Chondrocyte (in vitro differentiated cells): ENCODE measurements around the gene RPP25L. TPM values are rescaled to one million over a fixed set of nuclear protein-coding genes. Genes with fewer than 3 reads are reported as not detected.

ENCODE experiments used
- DNase-seq: peaks from one replicate; pipeline ENCODE4 v3.0.0; 2021; ENCODE audit warnings: mixed read lengths, low spot score
- H3K27ac Mint-ChIP-seq: one replicate; pipeline ENCODE4 v1.8.0; 2021; ENCODE audit warnings: mild to moderate bottlenecking, moderate library complexity, mixed read lengths; ENCODE audit not compliant: unreplicated experiment
- H3K27me3 Mint-ChIP-seq: 2 replicates; pipeline ENCODE4 v1.8.0; 2021; ENCODE audit warnings: low read depth, mixed read lengths
- H3K36me3 Mint-ChIP-seq: 2 replicates; pipeline ENCODE4 v1.8.0; 2021; ENCODE audit warnings: low read depth, mixed read lengths
- H3K4me1 Mint-ChIP-seq: 2 replicates; pipeline ENCODE4 v1.8.0; 2021; ENCODE audit warnings: low read depth, mild to moderate bottlenecking, mixed read lengths
- H3K4me3 Mint-ChIP-seq: one replicate; pipeline ENCODE4 v1.8.0; 2021; ENCODE audit warnings: mild to moderate bottlenecking, moderate library complexity, mixed read lengths; ENCODE audit not compliant: unreplicated experiment
- H3K9me3 Mint-ChIP-seq: 2 replicates; pipeline ENCODE4 v1.8.0; 2021; ENCODE audit warnings: low read depth, mixed read lengths
- CTCF ChIP-seq: fragments of 200-600 bp; sonication (generic); IDR thresholded peaks from 2 replicates; pipeline ENCODE4 v1.5.0; 2021; ENCODE audit warnings: antibody characterized with exemption, mild to moderate bottlenecking, moderate library complexity
- total RNA-seq: library from RNA; stranded (reverse); gene quantifications from 3 replicates; pipeline ENCODE4 v1.2.1, GENCODE V29; 2021

Gene RPP25L
- total RNA-seq, 1 donor from 2014 or later: 11.0 TPM

- H3K27me3 Mint-ChIP-seq: peaks cover 26% of the 10 kb centered on the region
- H3K36me3 Mint-ChIP-seq: no peaks in the 10 kb centered on the region
- DNase-seq: no peak
- no peak overlapping the region for H3K4me3 Mint-ChIP-seq
- H3K4me1 Mint-ChIP-seq: no peaks in the 10 kb centered on the region
- H3K27ac Mint-ChIP-seq: no peak overlapping the region
- H3K9me3 Mint-ChIP-seq: no peaks in the 10 kb centered on the region
- no peak for TF ChIP-seq CTCF
Measured at GRCh38 chr9:34601937-34602573, 9.8 kb downstream of the RPP25L start.

DNA sequence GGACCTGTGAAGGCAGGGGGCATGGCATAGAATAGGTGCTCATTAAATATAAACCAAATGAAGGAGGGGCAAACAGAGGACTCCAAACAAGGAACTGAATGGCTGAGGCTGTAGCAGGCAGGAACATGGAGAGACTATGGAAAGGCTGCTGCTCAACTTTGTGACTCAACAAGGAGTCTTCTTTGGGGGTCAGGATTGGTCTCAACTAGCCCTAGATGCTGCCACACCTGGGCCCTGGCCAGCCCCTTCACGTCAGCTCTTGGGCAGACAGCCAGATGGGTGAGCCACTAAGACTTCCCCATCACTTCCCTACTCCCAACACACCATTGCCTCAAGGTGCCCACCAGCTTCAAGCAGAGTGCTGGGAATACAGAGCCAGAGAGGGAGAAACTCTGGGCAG, 11.0 kb downstream of the RPP25L start:
- DNase-seq: no peak
- no peaks in the 10 kb centered on the region for H3K4me1 Mint-ChIP-seq
- no peaks in the 10 kb centered on the region for H3K36me3 Mint-ChIP-seq
- TF ChIP-seq CTCF: no peak
- no peaks in the 10 kb centered on the region for H3K9me3 Mint-ChIP-seq
- peaks cover 34% of the 10 kb centered on the region for H3K27me3 Mint-ChIP-seq
- H3K27ac Mint-ChIP-seq: no peak overlapping the region
- no peak overlapping the region for H3K4me3 Mint-ChIP-seq

DNA sequence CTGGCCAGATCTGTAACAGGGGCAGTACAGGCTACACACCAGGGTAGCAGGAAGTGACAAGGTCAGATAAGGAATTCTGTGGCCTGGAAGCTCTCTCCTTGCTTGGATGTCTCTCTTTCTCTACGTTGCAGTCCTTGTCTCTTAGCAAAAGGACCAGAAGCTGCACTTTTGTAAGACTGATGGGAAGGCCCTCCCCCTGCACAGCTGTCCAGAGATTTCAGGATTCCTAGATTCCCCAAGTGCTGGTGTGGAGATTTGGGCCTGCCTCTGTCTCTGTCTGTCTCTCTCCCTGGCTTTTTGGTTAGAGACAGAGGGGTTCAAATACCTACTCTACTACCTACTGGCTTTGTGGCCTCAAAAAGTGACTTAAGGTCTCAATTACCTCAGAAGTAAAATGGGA, 12.4 kb downstream of the RPP25L start:
- Mint-ChIP-seq H3K4me1 (no peaks in the 10 kb centered on the region), H3K4me3 (no peak overlapping the region), H3K9me3 (no peaks in the 10 kb centered on the region), H3K27me3 (peaks cover 28% of the 10 kb centered on the region), H3K27ac (no peak overlapping the region), H3K36me3 (no peaks in the 10 kb centered on the region)
- TF ChIP-seq CTCF: no peak
- no peak for DNase-seq

GRCh38 chr9:34594177-34594576, 17.7 kb downstream of the RPP25L start:
- Mint-ChIP-seq H3K27ac (no peak overlapping the region), H3K4me3 (no peak overlapping the region), H3K36me3 (no peaks in the 10 kb centered on the region), H3K4me1 (peaks cover 8% of the 10 kb centered on the region), H3K27me3 (peaks cover 38% of the 10 kb centered on the region), H3K9me3 (no peaks in the 10 kb centered on the region)
- DNase-seq: no peak
- TF ChIP-seq CTCF: no peak

- H3K27ac Mint-ChIP-seq: no peak overlapping the region
- H3K4me1 Mint-ChIP-seq: peaks cover 16% of the 10 kb centered on the region
- no peak for TF ChIP-seq CTCF
- no peak overlapping the region for H3K4me3 Mint-ChIP-seq
- H3K36me3 Mint-ChIP-seq: no peaks in the 10 kb centered on the region
- DNase-seq: no peak
- no peaks in the 10 kb centered on the region for H3K9me3 Mint-ChIP-seq
- peaks cover 48% of the 10 kb centered on the region for H3K27me3 Mint-ChIP-seq
Measured at GRCh38 chr9:34592895-34593601, 18.8 kb downstream of the RPP25L start.
